Fibroblast of skin of abdomen (primary cell): Measurements from ENCODE around the gene CLEC16A.
"Not testable (repeated sequence)": the region's sequence is repeated elsewhere in the genome, so short reads cannot be mapped to it uniquely, and the experiment has no call there.

Experiments used
- DNase-seq: peaks from one replicate; pipeline ENCODE4 v3.0.0-alpha.2; 2013

CLEC16A gene

GRCh38 chr16:11207646-11208045 is 263.3 kb downstream of the CLEC16A start:
- DNase-seq = no peak

GRCh38 chr16:11208916-11209665 is 264.7 kb downstream of the CLEC16A start:
- no peak for DNase-seq

GRCh38 chr16:11210260-11210659 is 265.9 kb downstream of the CLEC16A start:
- DNase-seq = no peak

GRCh38 chr16:11211061-11211976 is 267.0 kb downstream of the CLEC16A start:
- no peak for DNase-seq

GRCh38 chr16:11211977-11212797 is 267.8 kb downstream of the CLEC16A start:
- no peak for DNase-seq

GRCh38 chr16:11212798-11213196 is 268.4 kb downstream of the CLEC16A start:
- no peak for DNase-seq

- DNase-seq = no peak
Measured at GRCh38 chr16:11213373-11213772, 269.0 kb downstream of the CLEC16A start.

- no peak for DNase-seq
Measured at GRCh38 chr16:11213799-11214198, 269.4 kb downstream of the CLEC16A start.

GRCh38 chr16:11215935-11216556 is 271.7 kb downstream of the CLEC16A start:
- DNase-seq = no peak

- no peak for DNase-seq
Measured at GRCh38 chr16:11217651-11218603, 273.6 kb downstream of the CLEC16A start.

- no peak for DNase-seq
Measured at GRCh38 chr16:11218604-11218962, 274.2 kb downstream of the CLEC16A start.

- no peak for DNase-seq
Measured at GRCh38 chr16:11219178-11219577, 274.8 kb downstream of the CLEC16A start.

GRCh38 chr16:11220507-11220906 is 276.1 kb downstream of the CLEC16A start:
- not testable (repeated sequence) for DNase-seq

GRCh38 chr16:11224096-11224893 is 279.9 kb downstream of the CLEC16A start:
- DNase-seq = no peak

- no peak for DNase-seq
Measured at GRCh38 chr16:11224894-11225676, 280.7 kb downstream of the CLEC16A start.

GRCh38 chr16:11225677-11226549 is 281.5 kb downstream of the CLEC16A start:
- no peak for DNase-seq

GRCh38 chr16:11229432-11229831 is 285.1 kb downstream of the CLEC16A start:
- DNase-seq = no peak

- DNase-seq = no peak
Measured at GRCh38 chr16:11229906-11230305, 285.5 kb downstream of the CLEC16A start.
